ENCODE results near the gene MAEA. TPM values are rescaled to one million over a fixed set of nuclear protein-coding genes. Genes with fewer than 3 reads are reported as not detected.

MAEA gene
- total and polyA plus RNA-seq, 4 donors = 20.9 to 33.9 (median 29.8) TPM

- Histone ChIP-seq H3K9me3 (ENCODE audit: control insufficient read depth in 4 of 4, low read length in 3 of 4) (peaks cover 0 to 7% (median 3%) of the 10 kb centered on the region in 4 donors), H3K4me1 (ENCODE audit: control insufficient read depth in 4 of 4, insufficient read depth in 4 of 4, low read length in 3 of 4) (no peaks in the 10 kb centered on the region), H3K9ac (ENCODE audit: low read depth in 1 of 2, low read length in 2 of 2) (no peak overlapping the region), H3K27ac (ENCODE audit: low read depth in 1 of 2, low read length in 2 of 2) (no peak overlapping the region), H3K4me3 (ENCODE audit: low read depth in 1 of 3, low read length in 3 of 3) (no peak overlapping the region), H3K36me3 (ENCODE audit: control insufficient read depth in 4 of 4, insufficient read depth in 3 of 4, low read depth in 1 of 4, low read length in 3 of 4) (no peaks in the 10 kb centered on the region), H3K27me3 (ENCODE audit: control insufficient read depth in 4 of 4, insufficient read depth in 4 of 4, low read length in 3 of 4) (no peaks in the 10 kb centered on the region)
- DNase-seq (ENCODE audit: low spot score) = no peak
- WGBS = 91% methylated on average over 9 of the region's 9 CpGs
- TF ChIP-seq, protein P1, sequence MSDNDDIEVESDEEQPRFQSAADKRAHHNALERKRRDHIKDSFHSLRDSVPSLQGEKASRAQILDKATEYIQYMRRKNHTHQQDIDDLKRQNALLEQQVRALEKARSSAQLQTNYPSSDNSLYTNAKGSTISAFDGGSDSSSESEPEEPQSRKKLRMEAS (IDR thresholded peaks at IDR 0.05) = no peak
- TF ChIP-seq, protein P2, sequence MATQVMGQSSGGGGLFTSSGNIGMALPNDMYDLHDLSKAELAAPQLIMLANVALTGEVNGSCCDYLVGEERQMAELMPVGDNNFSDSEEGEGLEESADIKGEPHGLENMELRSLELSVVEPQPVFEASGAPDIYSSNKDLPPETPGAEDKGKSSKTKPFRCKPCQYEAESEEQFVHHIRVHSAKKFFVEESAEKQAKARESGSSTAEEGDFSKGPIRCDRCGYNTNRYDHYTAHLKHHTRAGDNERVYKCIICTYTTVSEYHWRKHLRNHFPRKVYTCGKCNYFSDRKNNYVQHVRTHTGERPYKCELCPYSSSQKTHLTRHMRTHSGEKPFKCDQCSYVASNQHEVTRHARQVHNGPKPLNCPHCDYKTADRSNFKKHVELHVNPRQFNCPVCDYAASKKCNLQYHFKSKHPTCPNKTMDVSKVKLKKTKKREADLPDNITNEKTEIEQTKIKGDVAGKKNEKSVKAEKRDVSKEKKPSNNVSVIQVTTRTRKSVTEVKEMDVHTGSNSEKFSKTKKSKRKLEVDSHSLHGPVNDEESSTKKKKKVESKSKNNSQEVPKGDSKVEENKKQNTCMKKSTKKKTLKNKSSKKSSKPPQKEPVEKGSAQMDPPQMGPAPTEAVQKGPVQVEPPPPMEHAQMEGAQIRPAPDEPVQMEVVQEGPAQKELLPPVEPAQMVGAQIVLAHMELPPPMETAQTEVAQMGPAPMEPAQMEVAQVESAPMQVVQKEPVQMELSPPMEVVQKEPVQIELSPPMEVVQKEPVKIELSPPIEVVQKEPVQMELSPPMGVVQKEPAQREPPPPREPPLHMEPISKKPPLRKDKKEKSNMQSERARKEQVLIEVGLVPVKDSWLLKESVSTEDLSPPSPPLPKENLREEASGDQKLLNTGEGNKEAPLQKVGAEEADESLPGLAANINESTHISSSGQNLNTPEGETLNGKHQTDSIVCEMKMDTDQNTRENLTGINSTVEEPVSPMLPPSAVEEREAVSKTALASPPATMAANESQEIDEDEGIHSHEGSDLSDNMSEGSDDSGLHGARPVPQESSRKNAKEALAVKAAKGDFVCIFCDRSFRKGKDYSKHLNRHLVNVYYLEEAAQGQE (IDR thresholded peaks at IDR 0.05) = no peak
- TF ChIP-seq, protein P3, sequence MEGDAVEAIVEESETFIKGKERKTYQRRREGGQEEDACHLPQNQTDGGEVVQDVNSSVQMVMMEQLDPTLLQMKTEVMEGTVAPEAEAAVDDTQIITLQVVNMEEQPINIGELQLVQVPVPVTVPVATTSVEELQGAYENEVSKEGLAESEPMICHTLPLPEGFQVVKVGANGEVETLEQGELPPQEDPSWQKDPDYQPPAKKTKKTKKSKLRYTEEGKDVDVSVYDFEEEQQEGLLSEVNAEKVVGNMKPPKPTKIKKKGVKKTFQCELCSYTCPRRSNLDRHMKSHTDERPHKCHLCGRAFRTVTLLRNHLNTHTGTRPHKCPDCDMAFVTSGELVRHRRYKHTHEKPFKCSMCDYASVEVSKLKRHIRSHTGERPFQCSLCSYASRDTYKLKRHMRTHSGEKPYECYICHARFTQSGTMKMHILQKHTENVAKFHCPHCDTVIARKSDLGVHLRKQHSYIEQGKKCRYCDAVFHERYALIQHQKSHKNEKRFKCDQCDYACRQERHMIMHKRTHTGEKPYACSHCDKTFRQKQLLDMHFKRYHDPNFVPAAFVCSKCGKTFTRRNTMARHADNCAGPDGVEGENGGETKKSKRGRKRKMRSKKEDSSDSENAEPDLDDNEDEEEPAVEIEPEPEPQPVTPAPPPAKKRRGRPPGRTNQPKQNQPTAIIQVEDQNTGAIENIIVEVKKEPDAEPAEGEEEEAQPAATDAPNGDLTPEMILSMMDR (IDR thresholded peaks at IDR 0.05; ENCODE audit: low read depth, low read length, missing input control) = no peak
- TF ChIP-seq SP1 (IDR thresholded peaks at IDR 0.05) (no peak), HNF4A (conservative IDR thresholded peaks at IDR 0.05) (no peak), GABPA (IDR thresholded peaks at IDR 0.05 in 1 of 2, conservative IDR thresholded peaks at IDR 0.05 in 1 of 2) (no peak), TAF1 (conservative IDR thresholded peaks at IDR 0.05) (no peak), HNF4G (IDR thresholded peaks at IDR 0.05) (no peak), NR2F2 (IDR thresholded peaks at IDR 0.05) (no peak), RXRA (IDR thresholded peaks at IDR 0.05) (no peak), EGR1 (IDR thresholded peaks at IDR 0.05; ENCODE audit: low read depth in 2 of 2) (no peak)
- TF ChIP-seq, protein P4, sequence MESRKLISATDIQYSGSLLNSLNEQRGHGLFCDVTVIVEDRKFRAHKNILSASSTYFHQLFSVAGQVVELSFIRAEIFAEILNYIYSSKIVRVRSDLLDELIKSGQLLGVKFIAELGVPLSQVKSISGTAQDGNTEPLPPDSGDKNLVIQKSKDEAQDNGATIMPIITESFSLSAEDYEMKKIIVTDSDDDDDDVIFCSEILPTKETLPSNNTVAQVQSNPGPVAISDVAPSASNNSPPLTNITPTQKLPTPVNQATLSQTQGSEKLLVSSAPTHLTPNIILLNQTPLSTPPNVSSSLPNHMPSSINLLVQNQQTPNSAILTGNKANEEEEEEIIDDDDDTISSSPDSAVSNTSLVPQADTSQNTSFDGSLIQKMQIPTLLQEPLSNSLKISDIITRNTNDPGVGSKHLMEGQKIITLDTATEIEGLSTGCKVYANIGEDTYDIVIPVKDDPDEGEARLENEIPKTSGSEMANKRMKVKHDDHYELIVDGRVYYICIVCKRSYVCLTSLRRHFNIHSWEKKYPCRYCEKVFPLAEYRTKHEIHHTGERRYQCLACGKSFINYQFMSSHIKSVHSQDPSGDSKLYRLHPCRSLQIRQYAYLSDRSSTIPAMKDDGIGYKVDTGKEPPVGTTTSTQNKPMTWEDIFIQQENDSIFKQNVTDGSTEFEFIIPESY (IDR thresholded peaks at IDR 0.05) = no peak
Measured at GRCh38 chr4:1283711-1284110, 6.0 kb upstream of the MAEA start.

- Histone ChIP-seq H3K9ac (ENCODE audit: low read depth in 1 of 2, low read length in 2 of 2) (no peak overlapping the region), H3K27ac (ENCODE audit: low read depth in 1 of 2, low read length in 2 of 2) (no peak overlapping the region), H3K4me1 (ENCODE audit: control insufficient read depth in 4 of 4, insufficient read depth in 4 of 4, low read length in 3 of 4) (peaks cover 0 to 7% (median 5%) of the 10 kb centered on the region in 4 donors), H3K9me3 (ENCODE audit: control insufficient read depth in 4 of 4, low read length in 3 of 4) (peaks cover 0 to 7% (median 3%) of the 10 kb centered on the region in 4 donors), H3K36me3 (ENCODE audit: control insufficient read depth in 4 of 4, insufficient read depth in 3 of 4, low read depth in 1 of 4, low read length in 3 of 4) (no peaks in the 10 kb centered on the region), H3K4me3 (ENCODE audit: low read depth in 1 of 3, low read length in 3 of 3) (no peak overlapping the region), H3K27me3 (ENCODE audit: control insufficient read depth in 4 of 4, insufficient read depth in 4 of 4, low read length in 3 of 4) (no peaks in the 10 kb centered on the region)
- DNase-seq (ENCODE audit: low spot score) = no peak
- TF ChIP-seq ATF3 (IDR thresholded peaks at IDR 0.05) = no peak
- TF ChIP-seq JUND (IDR thresholded peaks at IDR 0.05) = no peak
- TF ChIP-seq RAD21 (IDR thresholded peaks at IDR 0.05) = no peak
- TF ChIP-seq, protein P3 (IDR thresholded peaks at IDR 0.05; ENCODE audit: low read depth, low read length, missing input control) = no peak
- TF ChIP-seq, protein P4 (IDR thresholded peaks at IDR 0.05) = no peak
- TF ChIP-seq RXRA (IDR thresholded peaks at IDR 0.05) = no peak
- TF ChIP-seq, protein P1 (IDR thresholded peaks at IDR 0.05) = no peak
- TF ChIP-seq FOXA1 (IDR thresholded peaks at IDR 0.05) = no peak
- no peak for TF ChIP-seq YY1 (IDR thresholded peaks at IDR 0.05)
- no peak for TF ChIP-seq EGR1 (IDR thresholded peaks at IDR 0.05; ENCODE audit: low read depth in 2 of 2)
- TF ChIP-seq GABPA (IDR thresholded peaks at IDR 0.05 in 1 of 2, conservative IDR thresholded peaks at IDR 0.05 in 1 of 2) = no peak
- no peak for TF ChIP-seq HNF4A (conservative IDR thresholded peaks at IDR 0.05)
- WGBS = 86% methylated on average over 11 of the region's 11 CpGs
Measured at GRCh38 chr4:1285151-1285789, 4.4 kb upstream of the MAEA start.

Data from liver (tissue), 9 donors.